HEK293T (cell line): Measurements from ENCODE around the gene LEFTY1.

Experiments
- CTCF ChIA-PET: fragments of 350-600 bp; formaldehyde crosslinking; extraction: SDS; loops from one replicate; lab custom pipeline; 2021; ENCODE audit warnings: antibody characterized with exemption, inconsistent platforms; lab: Yijun Ruan, JAX
- POLR2A ChIA-PET: fragments of 350-600 bp; formaldehyde crosslinking; extraction: SDS; loops from one replicate; lab custom pipeline; 2020; ENCODE audit warnings: antibody characterized with exemption, inconsistent platforms; lab: Yijun Ruan, JAX
- DNase-seq: peaks from one replicate; pipeline ENCODE4 v3.0.0; 2012; ENCODE audit warnings: mixed read lengths; ENCODE audit errors: extremely low spot score
- ARNT ChIP-seq: fragments of 450-650 bp; IDR thresholded peaks from 2 replicates; pipeline ENCODE4 v1.6.1; 2017; ENCODE audit warnings: mild to moderate bottlenecking
- BHLHE40 ChIP-seq: fragments of 450-650 bp; IDR thresholded peaks from 2 replicates; pipeline ENCODE4 v1.6.1; 2016; ENCODE audit warnings: mild to moderate bottlenecking, moderate library complexity, borderline replicate concordance
- CTBP1 ChIP-seq: fragments of 450-650 bp; IDR thresholded peaks from 2 replicates; pipeline ENCODE4 v1.6.1; 2016; ENCODE audit warnings: borderline replicate concordance
- ELF4 ChIP-seq: fragments of 450-650 bp; IDR thresholded peaks from 2 replicates; pipeline ENCODE4 v1.6.1; 2017; ENCODE audit warnings: antibody characterized with exemption
- FOXA1 ChIP-seq: fragments of 450-650 bp; IDR thresholded peaks from 2 replicates; pipeline ENCODE4 v1.6.1; 2016; ENCODE audit warnings: mild to moderate bottlenecking
- FOXK2 ChIP-seq: fragments of 450-650 bp; IDR thresholded peaks from 2 replicates; pipeline ENCODE4 v1.6.1; 2016; ENCODE audit warnings: mild to moderate bottlenecking
- FOXM1 ChIP-seq: fragments of 450-650 bp; IDR thresholded peaks from 2 replicates; pipeline ENCODE4 v1.6.1; 2017; ENCODE audit warnings: mild to moderate bottlenecking, borderline replicate concordance
- HDGF ChIP-seq: fragments of 450-650 bp; IDR thresholded peaks from 2 replicates; pipeline ENCODE4 v1.6.1; 2017; ENCODE audit warnings: antibody characterized with exemption, borderline replicate concordance
- L3MBTL2 ChIP-seq: fragments of 450-650 bp; conservative IDR thresholded peaks from 2 replicates; pipeline ENCODE4 v1.6.1; 2016; ENCODE audit warnings: mild to moderate bottlenecking
- LEF1 ChIP-seq: fragments of 450-650 bp; IDR thresholded peaks from 2 replicates; pipeline ENCODE4 v1.6.1; 2017; ENCODE audit warnings: mild to moderate bottlenecking, borderline replicate concordance
- NFRKB ChIP-seq: fragments of 450-650 bp; IDR thresholded peaks from 2 replicates; pipeline ENCODE4 v1.6.1; 2016; ENCODE audit warnings: mild to moderate bottlenecking, moderate library complexity
- PKNOX1 ChIP-seq: fragments of 450-650 bp; IDR thresholded peaks from 2 replicates; pipeline ENCODE4 v1.6.1; 2016
- SP1 ChIP-seq: fragments of 450-650 bp; IDR thresholded peaks from 2 replicates; pipeline ENCODE4 v1.6.1; 2017
- SUZ12 ChIP-seq: fragments of 450-650 bp; IDR thresholded peaks from 2 replicates; pipeline ENCODE4 v1.6.1; 2016; ENCODE audit warnings: mild to moderate bottlenecking
- TARDBP ChIP-seq: fragments of 450-650 bp; IDR thresholded peaks from 2 replicates; pipeline ENCODE4 v1.6.1; 2016
- ZNF384 ChIP-seq: fragments of 450-650 bp; IDR thresholded peaks from 2 replicates; pipeline ENCODE4 v1.6.1; 2016

LEFTY1 gene

GRCh38 chr1:225857256-225857655 is 31.7 kb downstream of the LEFTY1 start:
- TF ChIP-seq L3MBTL2 (no peak), ELF4 (no peak), FOXA1 (no peak), LEF1 (no peak), NFRKB (no peak), HDGF (no peak)
- ChIA-PET CTCF (interaction anchor here (0.6 to 0.7 kb wide), 2 partner anchors 383 to 1812 kb away, joined by 3 to 5 read pairs; no protein-coding TSS in a partner anchor), POLR2A (no interaction called here)
- no peak for DNase-seq

GRCh38 chr1:225855503-225856300 is 33.2 kb downstream of the LEFTY1 start:
- DNase-seq: no peak
- ChIA-PET POLR2A (interaction anchor here (1.0 kb wide), 1 partner anchor 78 kb away, joined by 3 read pairs; no protein-coding TSS in a partner anchor), CTCF (interaction anchor here (1.2 kb wide), 1 partner anchor 43 kb away, joined by 3 read pairs; no protein-coding TSS in a partner anchor)
- TF ChIP-seq ELF4: no peak
- TF ChIP-seq FOXA1: no peak
- no peak for TF ChIP-seq FOXM1
- TF ChIP-seq NFRKB: no peak
- TF ChIP-seq PKNOX1: no peak
- TF ChIP-seq SP1: no peak
- no peak for TF ChIP-seq ZNF384
- no peak for TF ChIP-seq CTBP1
- TF ChIP-seq L3MBTL2: no peak
- no peak for TF ChIP-seq HDGF
- TF ChIP-seq SUZ12: no peak
- no peak for TF ChIP-seq ARNT
- no peak for TF ChIP-seq TARDBP
- no peak for TF ChIP-seq LEF1
- TF ChIP-seq BHLHE40: no peak
- no peak for TF ChIP-seq FOXK2

GRCh38 chr1:225853441-225853840 is 35.5 kb downstream of the LEFTY1 start:
- no peak for TF ChIP-seq L3MBTL2
- TF ChIP-seq FOXM1: no peak
- TF ChIP-seq TARDBP: no peak
- TF ChIP-seq HDGF: no peak
- no peak for TF ChIP-seq SP1
- TF ChIP-seq BHLHE40: no peak
- TF ChIP-seq FOXA1: no peak
- no peak for TF ChIP-seq CTBP1
- no peak for TF ChIP-seq PKNOX1
- TF ChIP-seq ARNT: no peak
- no peak for TF ChIP-seq SUZ12
- no peak for TF ChIP-seq NFRKB
- no peak for TF ChIP-seq LEF1
- TF ChIP-seq FOXK2: no peak
- no peak for TF ChIP-seq ELF4
- no peak for TF ChIP-seq ZNF384
- POLR2A ChIA-PET: no interaction called here
- CTCF ChIA-PET: interaction anchor here (0.6 kb wide), 1 partner anchor 120 kb away, joined by 3 read pairs; no protein-coding TSS in a partner anchor
- no peak for DNase-seq

DNA sequence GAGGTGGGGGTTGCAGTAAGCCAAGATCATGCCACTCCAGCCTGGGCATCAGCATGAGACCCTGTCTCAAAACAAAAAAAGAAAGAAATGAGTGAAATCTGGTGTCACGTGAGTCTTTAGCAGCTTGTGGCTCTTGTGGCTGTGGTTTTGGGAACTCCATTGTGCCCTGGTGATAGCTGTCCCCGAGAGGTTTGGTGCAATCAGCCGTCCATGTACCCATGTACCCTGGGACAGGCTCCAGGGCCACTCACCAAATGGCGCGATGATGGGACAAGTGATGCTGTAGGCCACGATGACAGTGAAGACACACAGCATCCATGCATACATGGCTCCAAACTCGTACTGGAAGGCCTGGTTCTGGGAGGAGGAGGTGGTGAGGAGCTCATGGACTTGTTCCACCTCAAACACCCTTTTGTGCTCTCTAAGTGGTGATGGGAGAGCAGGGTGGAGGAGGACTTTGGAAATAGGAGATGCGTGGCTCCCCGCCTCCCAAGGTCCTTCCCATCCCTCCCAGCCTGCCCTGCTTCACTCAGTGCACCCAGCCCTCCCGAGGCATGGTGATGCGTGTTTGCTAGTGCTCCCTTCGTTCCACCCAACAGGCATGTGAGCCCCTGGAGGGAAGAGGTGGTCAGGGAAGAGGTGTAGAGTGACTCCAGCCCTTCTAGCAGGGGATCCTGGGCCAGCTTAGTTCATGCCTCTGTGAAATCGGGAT is 36.4 kb downstream of the LEFTY1 start:
- ChIA-PET CTCF (no interaction called here), POLR2A (interaction anchor here (1.0 to 1.3 kb wide), 2 partner anchors 30 to 75 kb away, joined by 3 read pairs; partner anchors contain the start of genes SRP9 and TMEM63A)
- TF ChIP-seq BHLHE40 (no peak), FOXK2 (no peak), CTBP1 (no peak), ARNT (no peak), L3MBTL2 (no peak), NFRKB (no peak), LEF1 (no peak), ZNF384 (no peak), TARDBP (no peak), ELF4 (no peak), FOXA1 (no peak)
- DNase-seq: no peak

DNA sequence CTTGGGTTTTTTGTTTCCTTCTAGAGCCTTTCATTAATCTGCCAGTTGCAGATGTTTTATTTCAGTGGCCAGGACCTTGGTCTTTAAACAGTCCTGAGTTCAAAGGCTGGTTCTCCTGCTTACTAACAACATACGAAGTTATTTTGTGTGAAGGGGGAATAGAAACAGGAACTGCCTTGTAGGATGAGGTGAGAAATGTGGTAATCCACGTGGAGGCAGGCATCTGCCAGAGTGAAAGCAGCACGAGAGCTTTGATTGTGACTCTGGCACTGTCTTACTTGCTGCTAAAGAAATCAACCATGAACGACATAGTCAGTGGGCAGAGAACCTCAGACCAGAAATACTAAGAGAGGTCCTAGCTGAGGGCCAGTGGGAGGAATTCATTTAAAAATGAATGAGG is 37.1 kb downstream of the LEFTY1 start:
- CTCF ChIA-PET: no interaction called here
- POLR2A ChIA-PET: interaction anchor here (1.0 to 1.3 kb wide), 2 partner anchors 31 to 74 kb away, joined by 3 read pairs; partner anchors contain the start of genes SRP9 and TMEM63A

More for the DNA sequence above, 37.1 kb downstream of the LEFTY1 start:
- DNase-seq: no peak
- no peak for TF ChIP-seq FOXK2
- no peak for TF ChIP-seq HDGF
- TF ChIP-seq SP1: no peak
- TF ChIP-seq FOXA1: no peak
- TF ChIP-seq PKNOX1: no peak
- no peak for TF ChIP-seq TARDBP
- TF ChIP-seq ARNT: no peak
